ENCODE results near the gene CTSF. TPM values are rescaled to one million over a fixed set of nuclear protein-coding genes. Genes with fewer than 3 reads are reported as not detected.

Gene CTSF
- total RNA-seq, 2 experiments from 2014 or later, result 16.0 to 16.8 TPM

DNA sequence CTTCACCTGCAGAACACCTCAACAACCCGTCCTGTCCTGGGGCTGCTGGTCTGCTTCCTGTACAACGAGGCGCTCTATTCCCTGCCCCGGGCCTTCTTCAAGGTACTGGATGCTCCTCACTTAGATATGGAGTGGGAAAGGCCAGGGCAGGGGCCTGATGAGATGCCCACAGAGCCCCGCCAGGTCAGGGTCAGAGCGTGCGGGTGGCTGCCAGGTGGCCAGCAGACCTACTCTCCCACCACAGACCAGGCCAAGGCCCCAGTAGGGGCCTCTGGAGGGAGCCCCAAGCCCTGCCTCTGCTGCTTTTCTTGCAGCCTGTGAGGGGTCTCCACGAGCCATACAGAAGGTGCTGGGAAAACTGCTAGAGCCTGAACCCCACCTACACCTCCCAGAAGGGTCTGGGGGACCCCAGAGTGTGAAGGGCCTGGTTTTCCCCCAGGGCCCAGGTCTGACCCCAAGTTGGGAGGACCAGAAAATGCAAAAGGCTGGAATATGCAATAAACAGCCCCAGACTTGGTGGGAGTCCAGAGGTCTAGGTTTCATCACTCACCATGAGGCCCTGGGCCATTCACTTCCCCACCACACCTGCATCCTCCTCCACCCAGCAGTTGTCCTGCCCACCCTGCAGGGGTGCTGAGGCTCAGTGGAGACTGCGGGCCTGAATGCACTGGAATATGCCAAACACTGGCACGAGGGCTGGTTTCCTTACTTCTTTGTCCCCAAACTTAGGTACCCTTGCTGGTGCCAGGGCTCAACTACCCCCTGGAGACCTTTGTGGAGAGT lies 37.3 kb downstream of the CTSF start:
- Histone ChIP-seq H3K9me3 (ENCODE audit: control insufficient read depth in 1 of 2, insufficient read depth in 1 of 2, low read length in 2 of 2) (no peaks in the 10 kb centered on the region), H3K4me3 (ENCODE audit: low read length) (no peak overlapping the region), H3K36me3 (ENCODE audit: insufficient read depth, low read length) (peaks cover 13% of the 10 kb centered on the region), H3K27ac (ENCODE audit: low read depth in 1 of 2, low read length in 2 of 2) (no peak overlapping the region), H3K27me3 (ENCODE audit: control insufficient read depth in 1 of 2, insufficient read depth in 2 of 2, low read length in 2 of 2) (no peaks in the 10 kb centered on the region), H3K4me1 (ENCODE audit: insufficient read depth, low read length) (no peaks in the 10 kb centered on the region)
- H3K27ac Mint-ChIP-seq, result no peak overlapping the region
- H3K4me3 Mint-ChIP-seq, result no peak overlapping the region
- H3K9me3 Mint-ChIP-seq, result no peaks in the 10 kb centered on the region
- TF ChIP-seq, protein P1, sequence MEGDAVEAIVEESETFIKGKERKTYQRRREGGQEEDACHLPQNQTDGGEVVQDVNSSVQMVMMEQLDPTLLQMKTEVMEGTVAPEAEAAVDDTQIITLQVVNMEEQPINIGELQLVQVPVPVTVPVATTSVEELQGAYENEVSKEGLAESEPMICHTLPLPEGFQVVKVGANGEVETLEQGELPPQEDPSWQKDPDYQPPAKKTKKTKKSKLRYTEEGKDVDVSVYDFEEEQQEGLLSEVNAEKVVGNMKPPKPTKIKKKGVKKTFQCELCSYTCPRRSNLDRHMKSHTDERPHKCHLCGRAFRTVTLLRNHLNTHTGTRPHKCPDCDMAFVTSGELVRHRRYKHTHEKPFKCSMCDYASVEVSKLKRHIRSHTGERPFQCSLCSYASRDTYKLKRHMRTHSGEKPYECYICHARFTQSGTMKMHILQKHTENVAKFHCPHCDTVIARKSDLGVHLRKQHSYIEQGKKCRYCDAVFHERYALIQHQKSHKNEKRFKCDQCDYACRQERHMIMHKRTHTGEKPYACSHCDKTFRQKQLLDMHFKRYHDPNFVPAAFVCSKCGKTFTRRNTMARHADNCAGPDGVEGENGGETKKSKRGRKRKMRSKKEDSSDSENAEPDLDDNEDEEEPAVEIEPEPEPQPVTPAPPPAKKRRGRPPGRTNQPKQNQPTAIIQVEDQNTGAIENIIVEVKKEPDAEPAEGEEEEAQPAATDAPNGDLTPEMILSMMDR (IDR thresholded peaks at IDR 0.05), result no peak
- no peak for DNase-seq
- ATAC-seq (ENCODE audit: poor library complexity), result no peak
- H3K36me3 Mint-ChIP-seq (ENCODE audit: low read depth), result peaks cover 29% of the 10 kb centered on the region
- H3K27me3 Mint-ChIP-seq, result no peaks in the 10 kb centered on the region
- intact Hi-C loops (cut with DNase I, micrococcal nuclease), result no loop called here
- ChIA-PET POLR2A (no interaction called here), CTCF (no interaction called here)
- no peaks in the 10 kb centered on the region for H3K4me1 Mint-ChIP-seq (ENCODE audit: low read depth)

DNA sequence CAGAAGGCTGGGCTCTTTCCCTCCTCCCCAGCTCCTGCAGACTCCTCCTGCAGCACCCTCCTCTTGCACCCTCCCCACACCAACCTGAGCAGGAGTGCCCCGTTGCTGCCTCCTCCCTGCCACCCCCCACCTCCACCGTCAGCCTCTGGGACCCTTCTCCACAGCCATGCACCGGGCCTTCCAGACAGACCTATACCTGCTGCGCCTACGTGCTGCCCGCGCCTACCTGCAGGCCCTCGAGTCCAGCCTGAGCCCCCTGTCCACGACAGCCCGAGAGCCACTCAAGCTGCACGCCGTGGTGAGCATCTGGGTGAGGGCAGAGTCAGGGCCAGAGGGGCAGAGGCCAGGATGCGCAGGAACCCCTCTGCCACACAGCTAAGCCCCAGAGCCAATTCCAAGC lies 38.8 kb downstream of the CTSF start:
- intact Hi-C loops (cut with DNase I, micrococcal nuclease), result no loop called here
- POLR2A ChIA-PET, result no interaction called here
- no peak overlapping the region for H3K27ac ChIP-seq (ENCODE audit: low read depth in 1 of 2, low read length in 2 of 2)
- ATAC-seq (ENCODE audit: poor library complexity) (no peak), DNase-seq (no peak)
- peaks cover 9% of the 10 kb centered on the region for H3K36me3 ChIP-seq (ENCODE audit: insufficient read depth, low read length)
- no peaks in the 10 kb centered on the region for H3K4me1 Mint-ChIP-seq (ENCODE audit: low read depth)
- no peak overlapping the region for H3K4me3 ChIP-seq (ENCODE audit: low read length)
- no peaks in the 10 kb centered on the region for H3K9me3 Mint-ChIP-seq
- H3K36me3 Mint-ChIP-seq (ENCODE audit: low read depth), result peaks cover 28% of the 10 kb centered on the region
- H3K27ac Mint-ChIP-seq, result no peak overlapping the region
- no peaks in the 10 kb centered on the region for H3K9me3 ChIP-seq (ENCODE audit: control insufficient read depth in 1 of 2, insufficient read depth in 1 of 2, low read length in 2 of 2)
- no peaks in the 10 kb centered on the region for H3K4me1 ChIP-seq (ENCODE audit: insufficient read depth, low read length)
- H3K27me3 Mint-ChIP-seq, result no peaks in the 10 kb centered on the region
- CTCF ChIA-PET, result no interaction called here
- no peaks in the 10 kb centered on the region for H3K27me3 ChIP-seq (ENCODE audit: control insufficient read depth in 1 of 2, insufficient read depth in 2 of 2, low read length in 2 of 2)
- TF ChIP-seq, protein P1 (IDR thresholded peaks at IDR 0.05), result no peak
- no peak overlapping the region for H3K4me3 Mint-ChIP-seq

GRCh38 chr11:66529069-66529468 lies 39.3 kb downstream of the CTSF start:
- Histone ChIP-seq H3K4me3 (ENCODE audit: low read length) (no peak overlapping the region), H3K36me3 (ENCODE audit: insufficient read depth, low read length) (peaks cover 9% of the 10 kb centered on the region), H3K27ac (ENCODE audit: low read depth in 1 of 2, low read length in 2 of 2) (no peak overlapping the region), H3K27me3 (ENCODE audit: control insufficient read depth in 1 of 2, insufficient read depth in 2 of 2, low read length in 2 of 2) (no peaks in the 10 kb centered on the region), H3K9me3 (ENCODE audit: control insufficient read depth in 1 of 2, insufficient read depth in 1 of 2, low read length in 2 of 2) (no peaks in the 10 kb centered on the region), H3K4me1 (ENCODE audit: insufficient read depth, low read length) (no peaks in the 10 kb centered on the region)
- ChIA-PET CTCF (interaction anchor here (0.7 kb wide), 2 partner anchors 359 to 1845 kb away, joined by 4 read pairs; no protein-coding TSS in a partner anchor), POLR2A (no interaction called here)
- Mint-ChIP-seq H3K9me3 (no peaks in the 10 kb centered on the region), H3K36me3 (ENCODE audit: low read depth) (peaks cover 28% of the 10 kb centered on the region), H3K27me3 (no peaks in the 10 kb centered on the region), H3K4me3 (no peak overlapping the region), H3K4me1 (ENCODE audit: low read depth) (no peaks in the 10 kb centered on the region), H3K27ac (no peak overlapping the region)
- no peak for DNase-seq
- TF ChIP-seq, protein P1 (IDR thresholded peaks at IDR 0.05), result no peak
- intact Hi-C loops (cut with DNase I, micrococcal nuclease), result no loop called here
- no peak for ATAC-seq (ENCODE audit: poor library complexity)

All from CD4-positive, alpha-beta T cell (primary cell).